HEK293 (cell line): ENCODE results near the gene ZYX.
A peak's percentile ranks its signal among the peaks of the same experiment; 100 is the strongest.
"Not testable (repeated sequence)": the region's sequence is repeated elsewhere in the genome, so short reads cannot be mapped to it uniquely, and the experiment has no call there.

Experiments used
- CTCF ChIA-PET: fragments of 350-600 bp; formaldehyde crosslinking; extraction: SDS; loops from one replicate; lab custom pipeline; 2021; ENCODE audit warnings: antibody characterized with exemption; lab: Yijun Ruan, JAX
- POLR2A ChIA-PET: fragments of 300-600 bp; formaldehyde crosslinking; extraction: SDS; loops from one replicate; lab custom pipeline; 2020; ENCODE audit warnings: antibody characterized with exemption, inconsistent platforms; lab: Yijun Ruan, JAX
- H3K27ac ChIP-seq: fragments of 200-500 bp; sonication (Bioruptor generic); 2 replicates; pipeline ENCODE4 v1.5.1; 2014; ENCODE audit warnings: low read depth, low read length, control low read depth, inconsistent platforms; ENCODE audit errors: extremely low read depth
- H3K36me3 ChIP-seq, 2 experiments: fragments of 200-500 bp in 1 of 2; sonication (Bioruptor generic) in 1 of 2; 1 replicate in 1 of 2; 2 replicates in 1 of 2; pipeline ENCODE4 v1.5.1; 2014 to 2017; ENCODE audit warnings: inconsistent platforms in 2 of 2, low read length in 2 of 2; ENCODE audit not compliant: control insufficient read depth in 2 of 2, insufficient read depth in 1 of 2
- H3K4me1 ChIP-seq: fragments of 200-500 bp; sonication (Bioruptor generic); 2 replicates; pipeline ENCODE4 v1.5.1; 2014; ENCODE audit warnings: mild to moderate bottlenecking, low read length, inconsistent platforms; ENCODE audit not compliant: control insufficient read depth, insufficient read depth
- H3K4me3 ChIP-seq: 2 replicates; pipeline ENCODE4 v1.5.1; 2011; ENCODE audit warnings: low read depth, mild to moderate bottlenecking, control low read depth, low read length, moderate library complexity
- H3K9me3 ChIP-seq: fragments of 200-500 bp; sonication (Bioruptor generic); 2 replicates; pipeline ENCODE4 v1.5.1; 2014; ENCODE audit warnings: low read depth, low read length, inconsistent platforms; ENCODE audit not compliant: control insufficient read depth, insufficient read depth
- HIC1 ChIP-seq: fragments of 450-650 bp; formaldehyde crosslinking; IDR thresholded peaks from 2 replicates; pipeline ENCODE4 v1.5.1; 2016; ENCODE audit warnings: missing biosample characterization, missing genetic modification characterization
- IKZF3 ChIP-seq: fragments of 450-650 bp; IDR thresholded peaks from 2 replicates; pipeline ENCODE4 v1.5.0; 2018; ENCODE audit warnings: missing biosample characterization, mild to moderate bottlenecking, missing genetic modification characterization, moderate library complexity
- KLF10 ChIP-seq: fragments of 450-650 bp; IDR thresholded peaks from 2 replicates; pipeline ENCODE4 v1.5.1; 2018; ENCODE audit warnings: missing biosample characterization, mild to moderate bottlenecking, missing genetic modification characterization
- KLF8 ChIP-seq: fragments of 450-650 bp; formaldehyde crosslinking; IDR thresholded peaks from 2 replicates; pipeline ENCODE4 v1.5.1; 2016; ENCODE audit warnings: missing biosample characterization, missing genetic modification characterization
- SCRT1 ChIP-seq: fragments of 450-650 bp; formaldehyde crosslinking; IDR thresholded peaks from 2 replicates; pipeline ENCODE4 v1.5.1; 2016; ENCODE audit warnings: missing biosample characterization, missing genetic modification characterization, borderline replicate concordance
- ZNF155 ChIP-seq: fragments of 450-650 bp; formaldehyde crosslinking; IDR thresholded peaks from 2 replicates; pipeline ENCODE4 v1.5.1; 2016; ENCODE audit warnings: missing biosample characterization, missing genetic modification characterization
- ZNF19 ChIP-seq: fragments of 450-650 bp; formaldehyde crosslinking; IDR thresholded peaks from 2 replicates; pipeline ENCODE4; 2016; ENCODE audit warnings: missing biosample characterization, missing genetic modification characterization, low read depth
- ZNF350 ChIP-seq: fragments of 450-650 bp; formaldehyde crosslinking; IDR thresholded peaks from 2 replicates; pipeline ENCODE4 v1.5.0; 2017; ENCODE audit warnings: missing biosample characterization, mild to moderate bottlenecking, missing genetic modification characterization
- ZNF449 ChIP-seq: fragments of 450-650 bp; formaldehyde crosslinking; IDR thresholded peaks from 2 replicates; pipeline ENCODE4 v1.5.1; 2017; ENCODE audit warnings: missing biosample characterization, mild to moderate bottlenecking, missing genetic modification characterization, moderate library complexity
- ZNF510 ChIP-seq: fragments of 450-650 bp; formaldehyde crosslinking; IDR thresholded peaks from 2 replicates; pipeline ENCODE4 v1.5.1; 2018; ENCODE audit warnings: mild to moderate bottlenecking, missing genetic modification characterization, missing biosample characterization; ENCODE audit not compliant: insufficient replicate concordance
- ZNF692 ChIP-seq: fragments of 450-650 bp; formaldehyde crosslinking; IDR thresholded peaks from 2 replicates; pipeline ENCODE4 v1.5.1; 2016; ENCODE audit warnings: missing biosample characterization, missing genetic modification characterization
- ZNF843 ChIP-seq: fragments of 450-650 bp; formaldehyde crosslinking; IDR thresholded peaks from 2 replicates; pipeline ENCODE4 v1.5.1; 2016; ENCODE audit warnings: missing biosample characterization, missing genetic modification characterization
- ZXDB ChIP-seq: fragments of 450-650 bp; formaldehyde crosslinking; IDR thresholded peaks from 2 replicates; pipeline ENCODE4 v1.5.1; 2016; ENCODE audit warnings: missing biosample characterization, missing genetic modification characterization

ZYX gene

GRCh38 chr7:143411976-143412708, 31.0 kb downstream of the ZYX start:
- Histone ChIP-seq H3K9me3 (no peaks in the 10 kb centered on the region), H3K27ac (no peak overlapping the region), H3K4me3 (no peak overlapping the region), H3K4me1 (peaks cover 2% of the 10 kb centered on the region; the same call in 1 of the 2 replicates), H3K36me3 (no peaks in the 10 kb centered on the region)
- POLR2A ChIA-PET, result no interaction called here
- TF ChIP-seq ZNF692 (tag by site-specific recombination), result no peak
- peak; percentile 24; the same call in 1 of the 2 replicates for TF ChIP-seq ZXDB
- CTCF ChIA-PET, result interaction anchor here (1.3 to 1.5 kb wide), 3 partner anchors 10 to 172 kb away, joined by 3 to 7 read pairs (median 5); no protein-coding TSS in a partner anchor

- TF ChIP-seq ZNF449, result no peak
- no peak for TF ChIP-seq KLF8 (tag by site-specific recombination)
- TF ChIP-seq HIC1, result no peak
- TF ChIP-seq ZNF843 (tag by site-specific recombination), result no peak
- TF ChIP-seq ZNF510, result no peak
- TF ChIP-seq ZNF19 (tag by site-specific recombination), result no peak
- no peak for TF ChIP-seq IKZF3 (tag by site-specific recombination)
- no peak for TF ChIP-seq SCRT1 (tag by site-specific recombination)
- TF ChIP-seq ZNF350, result no peak
- TF ChIP-seq KLF10 (tag by site-specific recombination), result no peak
- TF ChIP-seq ZNF155 (tag by site-specific recombination), result no peak
- no peaks in the 10 kb centered on the region for H3K36me3 ChIP-seq
- no peak overlapping the region for H3K27ac ChIP-seq
- ChIA-PET POLR2A (no interaction called here), CTCF (interaction anchor here (1.4 kb wide), 1 partner anchor 11 kb away, joined by 3 read pairs; no protein-coding TSS in a partner anchor)
- no peaks in the 10 kb centered on the region for H3K9me3 ChIP-seq
- H3K4me1 ChIP-seq, result peaks cover 2% of the 10 kb centered on the region; the same call in 1 of the 2 replicates
- no peak overlapping the region for H3K4me3 ChIP-seq
Measured at GRCh38 chr7:143413123-143413522, 32.0 kb downstream of the ZYX start.

GRCh38 chr7:143415209-143415608, 34.1 kb downstream of the ZYX start:
- H3K27ac ChIP-seq, H3K4me1 ChIP-seq, H3K9me3 ChIP-seq, H3K4me3 ChIP-seq, POLR2A ChIA-PET, H3K36me3 ChIP-seq: not testable (repeated sequence)
- CTCF ChIA-PET, result interaction anchor here (0.8 to 3.4 kb wide), 10 partner anchors 8 to 183 kb away, joined by 3 to 20 read pairs (median 5); no protein-coding TSS in a partner anchor
